Measurements from ENCODE around the gene NCAM2.

NCAM2 gene

DNA sequence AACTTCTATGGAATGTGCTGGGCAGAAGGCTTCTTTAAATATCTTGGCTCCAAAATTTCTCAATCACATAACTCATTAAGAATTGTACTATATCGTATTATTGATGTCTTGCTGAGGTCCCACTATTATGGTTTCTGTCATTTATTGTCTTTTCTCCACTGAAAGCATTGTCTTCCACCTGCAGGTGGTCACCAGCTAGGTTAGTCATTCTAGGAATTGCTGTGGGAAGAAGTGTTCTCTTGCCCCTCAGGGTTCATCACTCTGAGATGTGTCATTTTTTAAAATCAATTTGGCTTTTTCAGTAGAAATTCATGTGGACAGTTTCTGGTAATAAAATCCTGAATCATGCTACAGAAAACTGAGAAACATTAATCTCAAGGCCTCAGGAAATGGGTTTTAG, 66.1 kb downstream of the NCAM2 start:
- no peak for DNase-seq (ENCODE audit: low read depth)
- TF ChIP-seq, protein P1, sequence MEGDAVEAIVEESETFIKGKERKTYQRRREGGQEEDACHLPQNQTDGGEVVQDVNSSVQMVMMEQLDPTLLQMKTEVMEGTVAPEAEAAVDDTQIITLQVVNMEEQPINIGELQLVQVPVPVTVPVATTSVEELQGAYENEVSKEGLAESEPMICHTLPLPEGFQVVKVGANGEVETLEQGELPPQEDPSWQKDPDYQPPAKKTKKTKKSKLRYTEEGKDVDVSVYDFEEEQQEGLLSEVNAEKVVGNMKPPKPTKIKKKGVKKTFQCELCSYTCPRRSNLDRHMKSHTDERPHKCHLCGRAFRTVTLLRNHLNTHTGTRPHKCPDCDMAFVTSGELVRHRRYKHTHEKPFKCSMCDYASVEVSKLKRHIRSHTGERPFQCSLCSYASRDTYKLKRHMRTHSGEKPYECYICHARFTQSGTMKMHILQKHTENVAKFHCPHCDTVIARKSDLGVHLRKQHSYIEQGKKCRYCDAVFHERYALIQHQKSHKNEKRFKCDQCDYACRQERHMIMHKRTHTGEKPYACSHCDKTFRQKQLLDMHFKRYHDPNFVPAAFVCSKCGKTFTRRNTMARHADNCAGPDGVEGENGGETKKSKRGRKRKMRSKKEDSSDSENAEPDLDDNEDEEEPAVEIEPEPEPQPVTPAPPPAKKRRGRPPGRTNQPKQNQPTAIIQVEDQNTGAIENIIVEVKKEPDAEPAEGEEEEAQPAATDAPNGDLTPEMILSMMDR (IDR thresholded peaks at IDR 0.05; ENCODE audit: low read depth, low read length, missing control alignments): no peak

DNA sequence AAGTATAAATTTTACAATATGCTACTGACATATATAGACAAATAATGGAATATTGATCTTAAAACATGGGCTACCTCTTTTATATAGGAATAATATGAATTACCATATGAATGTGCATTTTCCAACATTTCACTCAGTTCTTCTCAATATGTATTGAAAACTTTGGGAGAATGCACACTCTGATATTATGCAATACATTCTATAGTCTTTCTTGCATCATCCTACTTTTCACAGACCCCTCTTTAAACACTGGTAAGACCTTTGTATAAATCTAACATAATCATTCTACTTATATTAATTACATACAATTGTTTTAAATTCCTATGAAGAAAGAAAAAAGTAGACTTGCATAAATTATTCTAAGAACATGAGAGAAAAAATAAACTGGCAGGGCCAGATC, 69.2 kb downstream of the NCAM2 start:
- no peak overlapping the region for H3K4me3 ChIP-seq (ENCODE audit: low read depth, low read length)
- no peak for DNase-seq (ENCODE audit: low read depth)
- TF ChIP-seq, protein P1 (IDR thresholded peaks at IDR 0.05; ENCODE audit: low read depth, low read length, missing control alignments): no peak

More for the DNA sequence above, 66.1 kb downstream of the NCAM2 start:
- H3K4me3 ChIP-seq (ENCODE audit: low read depth, low read length): no peak overlapping the region

DNA sequence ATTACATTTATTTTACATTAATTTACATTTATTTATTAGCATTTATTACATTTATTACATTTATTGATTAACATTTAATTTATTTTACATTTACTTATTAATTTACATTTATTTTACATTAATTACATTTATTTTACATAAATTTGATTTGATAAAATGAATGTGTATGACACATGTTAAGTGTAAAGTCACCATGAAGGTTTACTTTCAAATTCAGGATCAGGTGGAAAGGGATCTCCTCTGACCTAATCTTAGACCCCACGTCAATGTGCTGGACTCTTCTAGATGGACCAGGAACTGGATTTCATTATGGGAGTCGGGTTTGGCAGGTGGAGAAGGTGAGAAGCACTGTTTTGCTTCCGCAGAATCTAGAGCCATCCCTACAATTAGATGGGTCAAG, 76.1 kb downstream of the NCAM2 start:
- no peak for DNase-seq (ENCODE audit: low read depth)
- H3K4me3 ChIP-seq (ENCODE audit: low read depth, low read length): no peak overlapping the region
- TF ChIP-seq, protein P1 (IDR thresholded peaks at IDR 0.05; ENCODE audit: low read depth, low read length, missing control alignments): no peak

DNA sequence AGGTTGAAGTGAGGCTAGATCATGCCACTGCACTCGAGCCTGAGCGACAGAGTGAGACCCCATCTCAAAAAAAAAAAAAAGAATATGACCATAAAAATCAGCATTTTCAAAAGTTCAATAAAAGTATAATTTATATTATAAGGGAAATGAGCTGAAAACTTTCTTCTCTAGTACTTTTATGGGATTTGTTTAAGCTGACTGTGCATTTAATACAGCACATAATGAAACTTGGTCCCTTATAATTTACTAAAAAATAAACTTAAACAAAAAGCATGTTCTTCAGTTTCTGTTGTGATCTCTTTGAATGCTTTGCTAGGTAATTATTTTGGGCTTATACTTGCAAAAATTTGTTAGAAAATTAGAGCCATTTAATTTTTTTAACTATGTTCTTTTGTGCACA, 77.8 kb downstream of the NCAM2 start:
- TF ChIP-seq, protein P1 (IDR thresholded peaks at IDR 0.05; ENCODE audit: low read depth, low read length, missing control alignments): no peak
- no peak overlapping the region for H3K4me3 ChIP-seq (ENCODE audit: low read depth, low read length)
- no peak for DNase-seq (ENCODE audit: low read depth)

DNA sequence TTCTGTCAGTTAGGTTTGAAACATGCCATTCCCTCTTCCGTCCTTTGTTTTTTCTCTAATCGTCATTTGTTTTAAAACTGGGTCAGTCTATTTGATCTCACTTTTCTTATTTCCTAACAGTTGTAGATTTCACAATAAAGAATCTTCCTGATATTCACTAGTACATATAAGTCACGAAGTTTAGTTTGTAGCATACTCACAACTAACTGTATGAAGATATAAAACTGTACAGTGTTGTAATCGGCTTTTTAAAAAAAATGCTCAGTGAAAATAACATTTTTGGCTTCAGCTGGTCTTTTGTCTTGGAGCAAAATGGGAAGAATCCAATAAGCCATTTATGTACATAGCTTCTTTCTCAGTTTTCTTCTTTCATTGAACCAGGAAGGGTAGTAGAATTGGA, 78.3 kb downstream of the NCAM2 start:
- TF ChIP-seq, protein P1 (IDR thresholded peaks at IDR 0.05; ENCODE audit: low read depth, low read length, missing control alignments): no peak
- H3K4me3 ChIP-seq (ENCODE audit: low read depth, low read length): no peak overlapping the region
- DNase-seq (ENCODE audit: low read depth): no peak

DNA sequence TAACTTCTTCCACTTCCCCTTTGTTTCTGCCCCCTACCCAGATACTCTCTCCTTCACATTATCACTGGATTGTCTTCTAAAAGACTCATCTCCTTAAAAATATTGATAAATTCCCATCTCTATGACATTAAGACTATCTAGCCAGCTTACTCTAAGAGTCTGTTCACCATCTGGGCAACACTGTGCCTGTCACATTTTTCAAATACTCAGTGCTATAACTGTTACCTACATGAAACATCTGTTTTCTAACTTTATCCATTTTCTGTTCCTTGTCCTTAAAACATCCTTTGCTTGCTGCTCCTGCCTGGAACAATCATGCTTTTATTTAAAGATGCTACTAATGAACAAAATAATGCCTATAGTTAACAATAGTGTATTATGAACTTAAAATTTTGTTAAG, 81.4 kb downstream of the NCAM2 start:
- no peak for DNase-seq (ENCODE audit: low read depth)
- TF ChIP-seq, protein P1 (IDR thresholded peaks at IDR 0.05; ENCODE audit: low read depth, low read length, missing control alignments): no peak
- no peak overlapping the region for H3K4me3 ChIP-seq (ENCODE audit: low read depth, low read length)

DNA sequence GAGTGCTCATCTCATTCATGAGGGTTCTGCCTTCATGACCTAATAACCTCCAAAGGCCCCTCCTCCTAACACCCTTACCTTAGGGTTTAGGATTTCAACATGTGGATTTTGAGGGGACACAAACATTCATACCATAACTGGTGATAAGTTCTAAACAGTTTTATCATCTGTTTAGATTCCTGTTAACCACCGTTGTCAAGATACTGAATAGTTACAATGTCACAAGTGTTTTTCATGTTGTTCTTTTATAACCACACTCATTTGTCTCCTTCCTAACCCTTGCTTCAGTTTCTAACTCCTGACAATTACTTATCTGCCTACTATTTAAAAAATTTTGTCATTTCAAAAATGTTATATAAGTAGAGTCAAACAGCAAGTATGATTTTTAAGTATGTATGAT, 86.0 kb downstream of the NCAM2 start:
- TF ChIP-seq, protein P1 (IDR thresholded peaks at IDR 0.05; ENCODE audit: low read depth, low read length, missing control alignments): no peak
- H3K4me3 ChIP-seq (ENCODE audit: low read depth, low read length): no peak overlapping the region
- no peak for DNase-seq (ENCODE audit: low read depth)
